HG03045 (cell line): ENCODE results near the gene RNF20.
"Not testable (repeated sequence)": the region's sequence is repeated elsewhere in the genome, so short reads cannot be mapped to it uniquely, and the experiment has no call there.

Experiments used
- ATAC-seq: cut with Tn5 transposase; IDR thresholded peaks from one replicate; pipeline ENCODE4 v1.9.1; 2021; ENCODE audit warnings: mild to moderate bottlenecking, moderate library complexity; ENCODE audit not compliant: unreplicated experiment

Gene RNF20

GRCh38 chr9:101533334-101534204, at the start of gene RNF20:
Gene RNF20 (plus strand): TSS chr9:101533853. CDS start chr9:101535424, 1,571 bp downstream.
- peak; percentile 98 for ATAC-seq

GRCh38 chr9:101484046-101484445, 49.6 kb upstream of the RNF20 start:
- no peak for ATAC-seq

DNA sequence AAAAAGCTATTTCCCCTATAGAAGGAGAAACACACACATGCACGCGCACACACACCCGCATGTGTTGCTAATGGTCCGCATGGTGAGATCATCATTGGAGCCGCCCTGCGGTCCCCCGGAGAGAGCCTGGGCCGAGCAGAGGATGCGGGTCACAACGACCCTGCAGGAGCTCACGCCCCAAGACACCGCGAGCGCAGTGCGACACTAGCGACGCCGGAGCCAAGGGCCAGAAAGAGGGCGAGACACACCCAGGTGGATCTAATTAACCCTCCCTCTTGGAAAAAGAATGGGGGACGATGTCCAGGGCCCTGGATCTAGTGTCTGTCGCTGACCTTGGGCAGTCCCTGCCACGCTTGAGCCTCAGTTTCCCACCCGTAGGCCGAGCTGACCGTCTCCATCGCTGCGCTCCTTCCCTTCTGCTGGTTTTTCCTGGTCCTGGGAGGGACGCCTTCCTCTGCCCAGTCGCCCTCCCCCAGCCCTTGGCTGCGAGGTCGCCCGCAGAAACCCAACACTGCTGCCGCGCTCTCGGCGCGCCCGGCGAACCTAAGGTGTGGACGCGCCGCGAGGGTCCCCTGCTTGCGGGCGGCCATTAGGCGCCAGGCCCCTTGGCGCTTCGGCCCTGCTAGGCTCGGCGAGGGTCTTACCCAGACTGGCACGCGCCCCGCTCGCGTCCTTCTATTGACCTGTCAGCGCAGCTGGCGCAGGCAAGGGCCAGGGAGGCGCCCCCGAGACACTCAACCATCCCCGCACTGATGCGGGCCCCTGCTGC, 47.5 kb upstream of the RNF20 start:
- ATAC-seq: no peak

GRCh38 chr9:101486693-101487442, 46.8 kb upstream of the RNF20 start:
- no peak for ATAC-seq

DNA sequence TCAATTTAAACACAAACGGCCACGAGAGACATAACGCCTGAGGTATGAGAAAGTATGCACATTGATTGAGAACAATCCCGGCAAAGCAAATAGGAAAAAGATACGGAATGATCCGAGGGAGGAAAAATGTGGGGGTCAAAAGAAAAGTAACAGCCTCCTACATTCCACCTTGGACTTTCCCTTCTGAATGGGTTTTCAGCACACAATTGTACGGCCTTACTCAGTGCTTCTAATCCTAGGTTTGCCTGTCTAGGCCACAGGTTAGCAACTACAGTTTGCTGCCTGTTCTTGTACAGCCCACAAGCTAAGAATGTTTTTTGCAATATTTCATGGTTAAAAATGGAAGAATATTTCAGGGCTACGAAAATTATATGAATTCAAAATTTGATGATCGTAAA, 46.2 kb upstream of the RNF20 start:
- no peak for ATAC-seq

DNA sequence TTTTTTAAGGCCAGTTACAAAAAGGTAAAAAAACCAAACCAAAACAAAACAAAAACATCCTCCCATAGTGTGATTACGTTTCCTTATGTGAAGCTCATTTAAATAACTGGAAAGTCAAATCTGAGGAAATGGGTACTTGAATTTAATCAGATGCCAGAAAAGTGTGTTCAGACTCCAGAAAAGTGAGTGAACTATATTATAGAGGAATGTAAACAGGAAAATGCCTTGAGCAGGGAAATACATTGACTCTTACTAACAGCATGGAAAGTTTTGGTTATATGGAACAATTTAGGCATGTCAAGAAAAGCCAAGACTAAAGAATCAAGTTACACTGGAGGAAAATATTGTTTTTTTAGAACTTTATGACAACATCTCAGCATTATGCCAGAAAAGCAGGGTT, 37.8 kb upstream of the RNF20 start:
- no peak for ATAC-seq

- ATAC-seq: no peak
Observed at GRCh38 chr9:101498323-101498722, 35.3 kb upstream of the RNF20 start.

- no peak for ATAC-seq
Observed at GRCh38 chr9:101504188-101504587, 29.5 kb upstream of the RNF20 start.

- no peak for ATAC-seq
Observed at GRCh38 chr9:101508211-101508610, 25.4 kb upstream of the RNF20 start.

DNA sequence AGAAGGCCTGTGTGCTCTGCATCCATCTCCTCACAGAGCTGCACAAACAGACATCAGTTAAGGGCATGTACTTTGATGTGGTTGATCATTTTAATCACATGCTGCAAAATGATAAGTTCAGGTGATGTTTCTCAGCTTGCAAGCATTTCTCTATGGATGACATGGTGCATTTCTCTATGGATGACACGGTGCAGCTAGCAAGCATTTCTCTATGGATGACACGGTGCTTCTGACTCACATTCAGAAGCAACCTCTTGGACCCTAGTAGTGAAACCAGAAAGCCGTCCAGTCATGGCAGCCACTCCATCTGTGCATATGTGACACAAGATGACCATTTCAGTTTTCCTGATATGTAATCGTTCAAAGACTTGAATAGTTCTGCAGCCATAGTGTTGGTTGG, 24.1 kb upstream of the RNF20 start:
- ATAC-seq: no peak

GRCh38 chr9:101510459-101510858, 23.2 kb upstream of the RNF20 start:
- ATAC-seq: no peak

- no peak for ATAC-seq
Observed at GRCh38 chr9:101511009-101511408, 22.6 kb upstream of the RNF20 start.

DNA sequence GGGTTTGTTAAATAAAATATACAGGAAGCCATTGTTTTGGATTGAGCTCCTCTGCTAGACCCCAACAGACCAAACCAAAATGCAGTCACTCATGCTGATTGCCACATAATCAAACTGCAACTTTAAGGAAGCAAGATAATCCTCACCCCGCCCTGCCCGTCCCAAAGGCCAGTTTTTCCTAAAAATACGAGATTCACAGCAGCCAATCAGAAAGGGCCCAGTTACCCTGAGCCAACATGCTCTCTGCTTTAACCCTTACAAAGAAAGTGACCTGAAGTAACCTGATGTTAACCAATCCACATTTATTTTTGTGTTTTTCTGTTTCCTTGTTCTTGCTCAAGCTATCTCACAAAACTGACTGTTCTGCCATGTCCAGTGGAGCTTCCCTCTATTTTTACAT, 21.5 kb upstream of the RNF20 start:
- no peak for ATAC-seq

DNA sequence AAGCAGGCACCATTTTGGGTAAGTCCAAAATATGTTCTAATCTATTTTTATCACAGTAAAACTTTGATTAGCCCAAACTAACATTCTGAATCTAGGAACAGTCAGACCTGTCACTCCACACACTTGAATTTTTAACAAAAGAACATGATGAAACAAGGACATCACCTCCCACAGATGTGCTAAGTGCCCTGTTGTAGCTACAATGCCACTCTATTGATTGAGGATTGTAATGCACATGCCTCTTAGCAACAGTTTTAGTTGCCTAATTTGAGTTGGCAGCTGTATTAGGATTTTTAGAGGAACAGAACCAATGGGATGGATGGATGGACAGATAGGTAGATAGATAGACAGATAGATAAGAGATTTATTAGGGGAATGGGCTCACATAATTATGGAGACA, 20.3 kb upstream of the RNF20 start:
- no peak for ATAC-seq

DNA sequence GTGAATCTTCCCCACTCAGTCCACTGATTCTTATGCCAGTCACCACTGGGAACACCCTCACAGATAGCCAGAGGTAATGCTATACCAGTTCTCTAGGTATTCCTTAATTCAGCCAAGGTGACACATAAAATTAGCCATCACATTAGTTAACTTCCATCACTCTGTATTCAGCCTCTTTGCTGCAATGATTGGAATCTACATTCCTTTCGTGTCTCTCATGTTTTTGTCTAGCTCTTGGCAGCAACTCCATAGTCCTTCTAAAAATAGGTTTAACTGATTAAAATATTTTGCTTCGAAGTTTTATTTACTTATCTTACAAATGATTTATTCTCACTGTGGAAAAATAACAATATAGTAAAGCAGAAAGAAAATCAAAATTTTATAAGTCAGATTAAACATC, 19.6 kb upstream of the RNF20 start:
- ATAC-seq: no peak

- ATAC-seq: no peak
Observed at GRCh38 chr9:101516655-101517054, 17.0 kb upstream of the RNF20 start.

DNA sequence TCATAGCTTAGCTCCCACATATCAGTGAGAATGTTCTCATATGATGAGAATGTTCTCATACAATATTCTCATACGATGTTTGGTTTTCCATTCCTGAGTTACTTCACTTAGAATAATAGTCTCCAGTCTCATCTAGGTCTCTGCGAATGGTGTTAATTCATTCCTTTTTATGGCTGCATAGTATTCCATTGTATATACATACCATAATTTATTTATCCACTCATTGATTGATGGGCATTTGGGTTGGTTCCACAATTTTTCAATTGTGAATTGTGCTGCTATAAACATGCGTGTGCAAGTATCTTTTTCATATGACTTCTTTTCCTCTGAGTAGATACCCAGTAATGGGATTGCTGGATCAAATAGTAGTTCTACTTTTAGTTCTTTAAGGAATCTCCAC, 15.2 kb upstream of the RNF20 start:
- not testable (repeated sequence) for ATAC-seq

GRCh38 chr9:101524371-101524770, 9.3 kb upstream of the RNF20 start:
- ATAC-seq: no peak

GRCh38 chr9:101527066-101527465, 6.6 kb upstream of the RNF20 start:
- ATAC-seq: no peak

DNA sequence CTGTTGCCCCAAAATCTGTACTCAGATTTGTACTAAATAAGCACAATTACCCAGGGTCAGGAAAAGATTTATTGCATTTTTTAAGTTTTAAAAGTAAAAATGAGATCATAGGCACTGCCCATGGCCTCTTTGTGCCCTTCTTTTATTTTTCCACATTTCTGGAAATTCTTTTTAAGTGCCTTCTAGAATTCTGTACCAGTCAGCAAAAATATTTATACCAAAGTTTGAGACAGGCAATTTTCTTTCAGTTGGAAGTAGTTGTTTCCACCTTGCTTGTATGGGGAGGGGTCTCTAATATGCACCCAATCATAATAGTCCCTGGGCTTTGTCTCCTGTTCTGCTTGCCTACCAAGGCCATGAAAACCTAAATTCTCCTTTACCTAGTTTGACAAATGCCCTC, 5.6 kb upstream of the RNF20 start:
- no peak for ATAC-seq

- peak; percentile 38 for ATAC-seq
Observed at GRCh38 chr9:101530076-101530711, 3.5 kb upstream of the RNF20 start.
